ENCODE measurements around the gene CELF6.

DNA sequence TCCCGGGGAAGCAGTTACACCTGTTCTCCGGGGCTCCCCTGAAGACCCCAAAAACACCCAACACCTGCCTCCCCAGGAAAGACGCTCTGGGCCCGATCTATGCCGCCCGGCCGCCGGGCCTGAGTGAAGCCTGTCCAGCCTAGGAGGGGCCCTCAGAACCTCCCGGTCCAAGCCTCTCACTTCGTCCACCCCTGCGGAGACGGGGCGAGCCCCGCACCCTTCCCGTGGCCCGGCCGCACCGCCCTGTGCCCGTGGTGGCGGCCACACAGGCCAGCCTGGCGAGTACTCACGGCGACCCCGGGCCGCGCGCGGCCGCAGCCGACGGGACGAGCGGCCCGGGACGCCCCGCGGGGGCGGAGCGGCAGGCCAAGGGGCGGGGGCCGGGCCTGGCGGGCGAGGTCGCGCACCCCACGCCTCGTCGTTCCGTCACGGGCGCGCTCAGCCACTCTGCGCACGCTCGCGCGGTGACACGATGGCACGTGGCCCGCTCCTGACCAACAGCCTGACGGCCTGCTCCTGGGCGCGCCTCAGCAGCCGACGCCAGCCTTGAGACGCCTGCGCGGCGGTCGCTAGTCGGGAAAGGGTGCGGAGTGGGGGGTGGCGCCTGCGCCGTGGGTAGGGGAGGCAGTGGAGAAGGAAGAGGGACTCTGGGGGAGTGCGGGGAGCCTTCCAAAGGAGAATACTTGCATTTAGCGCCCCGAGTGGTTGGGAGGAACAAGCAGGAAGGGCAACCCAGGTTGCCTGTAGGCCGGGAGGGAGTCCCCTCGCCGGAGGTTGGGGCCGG is 47.6 kb downstream of the CELF6 start, which contains the start of gene PARP6:
- TF ChIP-seq, protein P1, sequence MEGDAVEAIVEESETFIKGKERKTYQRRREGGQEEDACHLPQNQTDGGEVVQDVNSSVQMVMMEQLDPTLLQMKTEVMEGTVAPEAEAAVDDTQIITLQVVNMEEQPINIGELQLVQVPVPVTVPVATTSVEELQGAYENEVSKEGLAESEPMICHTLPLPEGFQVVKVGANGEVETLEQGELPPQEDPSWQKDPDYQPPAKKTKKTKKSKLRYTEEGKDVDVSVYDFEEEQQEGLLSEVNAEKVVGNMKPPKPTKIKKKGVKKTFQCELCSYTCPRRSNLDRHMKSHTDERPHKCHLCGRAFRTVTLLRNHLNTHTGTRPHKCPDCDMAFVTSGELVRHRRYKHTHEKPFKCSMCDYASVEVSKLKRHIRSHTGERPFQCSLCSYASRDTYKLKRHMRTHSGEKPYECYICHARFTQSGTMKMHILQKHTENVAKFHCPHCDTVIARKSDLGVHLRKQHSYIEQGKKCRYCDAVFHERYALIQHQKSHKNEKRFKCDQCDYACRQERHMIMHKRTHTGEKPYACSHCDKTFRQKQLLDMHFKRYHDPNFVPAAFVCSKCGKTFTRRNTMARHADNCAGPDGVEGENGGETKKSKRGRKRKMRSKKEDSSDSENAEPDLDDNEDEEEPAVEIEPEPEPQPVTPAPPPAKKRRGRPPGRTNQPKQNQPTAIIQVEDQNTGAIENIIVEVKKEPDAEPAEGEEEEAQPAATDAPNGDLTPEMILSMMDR (IDR thresholded peaks at IDR 0.05; ENCODE audit: low read depth, low read length, poor library complexity, severe bottlenecking), result peak; percentile 68
- no peak for TF ChIP-seq EZH2phosphoT487 (IDR thresholded peaks at IDR 0.05; ENCODE audit: borderline replicate concordance, low read length)
